ENCODE data around the gene PDE10A. TPM values are rescaled to one million over a fixed set of nuclear protein-coding genes. Genes with fewer than 3 reads are reported as not detected.

Gene PDE10A
- total RNA-seq, 4 donors from 2014 or later, result 3.5 to 10.0 (median 6.2) TPM

GRCh38 chr6:165456286-165456685 is 206.8 kb downstream of the PDE10A start:
- no peak for DNase-seq (ENCODE audit: low spot score in 2 of 2)
- H3K36me3 ChIP-seq, result no peaks in the 10 kb centered on the region
- no peaks in the 10 kb centered on the region for H3K27me3 ChIP-seq
- no peak overlapping the region for H3K4me3 ChIP-seq
- H3K9me3 ChIP-seq, result no peaks in the 10 kb centered on the region
- 33 to 37% methylated on average over 3 of the region's 3 CpGs for WGBS, 2 donors
- TF ChIP-seq EP300 (IDR thresholded peaks at IDR 0.05) (no peak), POLR2A (IDR thresholded peaks at IDR 0.05) (no peak), CTCF (IDR thresholded peaks at IDR 0.05) (no peak)
- H3K4me1 ChIP-seq, result no peaks in the 10 kb centered on the region
- H3K27ac ChIP-seq, result no peak overlapping the region

- H3K27ac ChIP-seq, result no peak overlapping the region
- no peaks in the 10 kb centered on the region for H3K9me3 ChIP-seq
- DNase-seq (ENCODE audit: low spot score in 2 of 2), result no peak
- no peaks in the 10 kb centered on the region for H3K4me1 ChIP-seq
- H3K36me3 ChIP-seq, result no peaks in the 10 kb centered on the region
- H3K4me3 ChIP-seq, result no peak overlapping the region
- TF ChIP-seq POLR2A (IDR thresholded peaks at IDR 0.05) (no peak), CTCF (IDR thresholded peaks at IDR 0.05) (no peak), EP300 (IDR thresholded peaks at IDR 0.05) (no peak)
- no peaks in the 10 kb centered on the region for H3K27me3 ChIP-seq
- 84 to 86% methylated on average over 3 of the region's 3 CpGs for WGBS, 2 donors
Measured at GRCh38 chr6:165455488-165455887, 207.6 kb downstream of the PDE10A start.

- 94% methylated on average over 2 of the region's 2 CpGs for WGBS, 2 donors
- Histone ChIP-seq H3K36me3 (no peaks in the 10 kb centered on the region), H3K4me1 (no peaks in the 10 kb centered on the region), H3K9me3 (no peaks in the 10 kb centered on the region), H3K4me3 (no peak overlapping the region), H3K27ac (no peak overlapping the region), H3K27me3 (no peaks in the 10 kb centered on the region)
- no peak for TF ChIP-seq POLR2A (IDR thresholded peaks at IDR 0.05)
- no peak for TF ChIP-seq EP300 (IDR thresholded peaks at IDR 0.05)
- no peak for TF ChIP-seq CTCF (IDR thresholded peaks at IDR 0.05)
- DNase-seq (ENCODE audit: low spot score in 2 of 2), result no peak
Measured at GRCh38 chr6:165453395-165453794, 209.6 kb downstream of the PDE10A start.

GRCh38 chr6:165451838-165452237 is 211.2 kb downstream of the PDE10A start:
- no peaks in the 10 kb centered on the region for H3K36me3 ChIP-seq
- TF ChIP-seq POLR2A (IDR thresholded peaks at IDR 0.05) (no peak), CTCF (IDR thresholded peaks at IDR 0.05) (no peak), EP300 (IDR thresholded peaks at IDR 0.05) (no peak)
- no peak overlapping the region for H3K4me3 ChIP-seq
- no peaks in the 10 kb centered on the region for H3K4me1 ChIP-seq
- no peaks in the 10 kb centered on the region for H3K9me3 ChIP-seq
- 98 to 100% methylated on average over 2 of the region's 2 CpGs for WGBS, 2 donors
- no peaks in the 10 kb centered on the region for H3K27me3 ChIP-seq
- no peak overlapping the region for H3K27ac ChIP-seq
- no peak for DNase-seq (ENCODE audit: low spot score in 2 of 2)

GRCh38 chr6:165448210-165448609 is 214.8 kb downstream of the PDE10A start:
- Histone ChIP-seq H3K27ac (no peak overlapping the region), H3K9me3 (no peaks in the 10 kb centered on the region), H3K27me3 (no peaks in the 10 kb centered on the region), H3K4me1 (no peaks in the 10 kb centered on the region), H3K36me3 (no peaks in the 10 kb centered on the region), H3K4me3 (no peak overlapping the region)
- TF ChIP-seq EP300 (IDR thresholded peaks at IDR 0.05) (no peak), CTCF (IDR thresholded peaks at IDR 0.05) (no peak), POLR2A (IDR thresholded peaks at IDR 0.05) (no peak)
- no peak for DNase-seq (ENCODE audit: low spot score in 2 of 2)
- 93 to 94% methylated on average over 4 of the region's 4 CpGs for WGBS, 2 donors

Measured in tibial nerve (tissue), 4 donors.